SK-N-SH treated with all-trans-retinoic acid at 6 μM for 48 hours (cell line): ENCODE data around the gene DCC.

Experiments
- BACH2 ChIP-seq: fragments of 250-450 bp; sonication (Bioruptor Pico); IDR thresholded peaks from 2 replicates; pipeline ENCODE4 v1.9.0; 2021; ENCODE audit warnings: mild to moderate bottlenecking, borderline replicate concordance
- ESRRG ChIP-seq: fragments of 250-450 bp; sonication (Bioruptor Pico); IDR thresholded peaks from 2 replicates; pipeline ENCODE4 v1.6.1; 2021; ENCODE audit warnings: mild to moderate bottlenecking

DNA sequence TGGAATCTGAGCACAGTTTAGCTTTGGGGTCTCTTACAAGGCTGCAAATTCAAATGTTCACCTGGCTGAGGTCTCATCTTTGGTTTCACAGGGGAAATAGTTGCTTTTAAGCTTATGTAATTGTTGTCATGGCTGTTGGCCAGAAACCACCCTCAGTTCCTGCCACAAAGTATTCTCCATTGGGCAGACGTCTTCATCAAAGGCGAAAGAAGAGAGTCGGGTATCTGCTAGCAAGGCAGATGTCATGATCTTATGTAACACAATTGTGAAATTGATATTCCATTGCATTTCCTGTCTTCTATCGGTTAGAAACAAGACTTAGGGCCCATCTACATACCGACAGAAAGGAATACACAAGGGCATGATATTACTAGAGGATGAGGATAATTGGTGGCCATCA, 1068.3 kb downstream of the DCC start:
- no peak for TF ChIP-seq BACH2 (CRISPR knock-in tag)
- no peak for TF ChIP-seq ESRRG (CRISPR knock-in tag)
